ENCODE data around the gene PYY. TPM values are rescaled to one million over a fixed set of nuclear protein-coding genes. Genes with fewer than 3 reads are reported as not detected.
A peak's percentile ranks its signal among the peaks of the same experiment; 100 is the strongest.
"Not testable (repeated sequence)": the region's sequence is repeated elsewhere in the genome, so short reads cannot be mapped to it uniquely, and the experiment has no call there.

Gene PYY
- total and polyA plus RNA-seq, 5 donors = not detected

GRCh38 chr17:43928609-43929008 lies 25.1 kb downstream of the PYY start:
- intact Hi-C loops (cut with DNase I) = no loop called here
- Histone ChIP-seq H3K27me3 (ENCODE audit: control insufficient read depth, insufficient read depth) (no peaks in the 10 kb centered on the region), H3K4me1 (ENCODE audit: control insufficient read depth, insufficient read depth, low read length) (no peaks in the 10 kb centered on the region), H3K27ac (ENCODE audit: low read length) (no peak overlapping the region), H3K4me3 (ENCODE audit: low read length) (no peak overlapping the region), H3K9me3 (ENCODE audit: control insufficient read depth, low read length) (no peaks in the 10 kb centered on the region)
- DNase-seq (no peak), ATAC-seq (no peak)
- WGBS = 76% methylated on average over 1 of the region's 1 CpG

GRCh38 chr17:43927929-43928328 lies 25.8 kb downstream of the PYY start:
- intact Hi-C loops (cut with DNase I); DNase-seq; H3K9me3 ChIP-seq (ENCODE audit: control insufficient read depth, low read length); H3K27ac ChIP-seq (ENCODE audit: low read length); H3K4me1 ChIP-seq (ENCODE audit: control insufficient read depth, insufficient read depth, low read length); H3K27me3 ChIP-seq (ENCODE audit: control insufficient read depth, insufficient read depth); H3K4me3 ChIP-seq (ENCODE audit: low read length); ATAC-seq: not testable (repeated sequence)
- 28% methylated on average over 5 of the region's 5 CpGs for WGBS

GRCh38 chr17:43927060-43927864 lies 26.5 kb downstream of the PYY start:
- no peaks in the 10 kb centered on the region for H3K4me1 ChIP-seq (ENCODE audit: control insufficient read depth, insufficient read depth, low read length)
- 4% methylated on average over 42 of the region's 42 CpGs for WGBS
- DNase-seq (peak; percentile 30 to 67 (median 66)), ATAC-seq (peak; percentile 56 to 64)
- no peak overlapping the region for H3K27ac ChIP-seq (ENCODE audit: low read length)
- H3K9me3 ChIP-seq (ENCODE audit: control insufficient read depth, low read length) = no peaks in the 10 kb centered on the region
- no peaks in the 10 kb centered on the region for H3K27me3 ChIP-seq (ENCODE audit: control insufficient read depth, insufficient read depth)
- H3K4me3 ChIP-seq (ENCODE audit: low read length) = peak overlapping the region; percentile 40
- intact Hi-C loops (cut with DNase I) = no loop called here

- Histone ChIP-seq H3K27me3 (ENCODE audit: control insufficient read depth, insufficient read depth) (no peaks in the 10 kb centered on the region), H3K9me3 (ENCODE audit: control insufficient read depth, low read length) (no peaks in the 10 kb centered on the region), H3K4me1 (ENCODE audit: control insufficient read depth, insufficient read depth, low read length) (no peaks in the 10 kb centered on the region), H3K4me3 (ENCODE audit: low read length) (no peak overlapping the region), H3K27ac (ENCODE audit: low read length) (no peak overlapping the region)
- ATAC-seq = no peak
- intact Hi-C loops (cut with DNase I) = no loop called here
- DNase-seq = no peak
- 74% methylated on average over 2 of the region's 2 CpGs for WGBS
Measured at GRCh38 chr17:43924558-43924957, 29.2 kb downstream of the PYY start.

GRCh38 chr17:43920500-43921095 lies 33.1 kb downstream of the PYY start:
- H3K27me3 ChIP-seq (ENCODE audit: control insufficient read depth, insufficient read depth) = no peaks in the 10 kb centered on the region
- H3K4me1 ChIP-seq (ENCODE audit: control insufficient read depth, insufficient read depth, low read length) = no peaks in the 10 kb centered on the region
- no peak overlapping the region for H3K27ac ChIP-seq (ENCODE audit: low read length)
- intact Hi-C loops (cut with DNase I) = no loop called here
- ATAC-seq (no peak), DNase-seq (no peak)
- 66% methylated on average over 10 of the region's 10 CpGs for WGBS
- H3K9me3 ChIP-seq (ENCODE audit: control insufficient read depth, low read length) = no peaks in the 10 kb centered on the region
- no peak overlapping the region for H3K4me3 ChIP-seq (ENCODE audit: low read length)

GRCh38 chr17:43918026-43918389 lies 35.7 kb downstream of the PYY start:
- ATAC-seq (no peak), DNase-seq (no peak)
- intact Hi-C loops (cut with DNase I) = no loop called here
- Histone ChIP-seq H3K4me3 (ENCODE audit: low read length) (no peak overlapping the region), H3K27me3 (ENCODE audit: control insufficient read depth, insufficient read depth) (no peaks in the 10 kb centered on the region), H3K27ac (ENCODE audit: low read length) (no peak overlapping the region), H3K9me3 (ENCODE audit: control insufficient read depth, low read length) (no peaks in the 10 kb centered on the region), H3K4me1 (ENCODE audit: control insufficient read depth, insufficient read depth, low read length) (no peaks in the 10 kb centered on the region)
- 65% methylated on average over 13 of the region's 13 CpGs for WGBS

GRCh38 chr17:43917348-43918025 lies 36.3 kb downstream of the PYY start:
- peak; percentile 51 to 79 (median 67) for DNase-seq
- H3K9me3 ChIP-seq (ENCODE audit: control insufficient read depth, low read length) = no peaks in the 10 kb centered on the region
- ATAC-seq = peak; percentile 65 to 73
- peak overlapping the region; percentile 34 for H3K4me3 ChIP-seq (ENCODE audit: low read length)
- H3K27ac ChIP-seq (ENCODE audit: low read length) = no peak overlapping the region
- WGBS = 20% methylated on average over 43 of the region's 43 CpGs
- H3K27me3 ChIP-seq (ENCODE audit: control insufficient read depth, insufficient read depth) = no peaks in the 10 kb centered on the region
- intact Hi-C loops (cut with DNase I) = no loop called here
- H3K4me1 ChIP-seq (ENCODE audit: control insufficient read depth, insufficient read depth, low read length) = no peaks in the 10 kb centered on the region

GRCh38 chr17:43917016-43917347 lies 36.8 kb downstream of the PYY start:
- peak; percentile 7 to 8 for ATAC-seq
- Histone ChIP-seq H3K4me3 (ENCODE audit: low read length) (peak overlapping the region; percentile 34), H3K27me3 (ENCODE audit: control insufficient read depth, insufficient read depth) (no peaks in the 10 kb centered on the region), H3K27ac (ENCODE audit: low read length) (no peak overlapping the region), H3K4me1 (ENCODE audit: control insufficient read depth, insufficient read depth, low read length) (no peaks in the 10 kb centered on the region), H3K9me3 (ENCODE audit: control insufficient read depth, low read length) (no peaks in the 10 kb centered on the region)
- intact Hi-C loops (cut with DNase I) = no loop called here
- 73% methylated on average over 8 of the region's 8 CpGs for WGBS
- DNase-seq = no peak

GRCh38 chr17:43916385-43916784 lies 37.4 kb downstream of the PYY start:
- H3K9me3 ChIP-seq (ENCODE audit: control insufficient read depth, low read length) = no peaks in the 10 kb centered on the region
- intact Hi-C loops (cut with DNase I) = no loop called here
- no peak overlapping the region for H3K4me3 ChIP-seq (ENCODE audit: low read length)
- no peaks in the 10 kb centered on the region for H3K4me1 ChIP-seq (ENCODE audit: control insufficient read depth, insufficient read depth, low read length)
- H3K27me3 ChIP-seq (ENCODE audit: control insufficient read depth, insufficient read depth) = no peaks in the 10 kb centered on the region
- no peak overlapping the region for H3K27ac ChIP-seq (ENCODE audit: low read length)
- WGBS = 82% methylated on average over 4 of the region's 4 CpGs
- DNase-seq = no peak
- ATAC-seq = no peak

GRCh38 chr17:43915559-43915958 lies 38.2 kb downstream of the PYY start:
- no peak for ATAC-seq
- no peaks in the 10 kb centered on the region for H3K4me1 ChIP-seq (ENCODE audit: control insufficient read depth, insufficient read depth, low read length)
- no peak overlapping the region for H3K4me3 ChIP-seq (ENCODE audit: low read length)
- 76% methylated on average over 3 of the region's 3 CpGs for WGBS
- no peak for DNase-seq
- no peaks in the 10 kb centered on the region for H3K9me3 ChIP-seq (ENCODE audit: control insufficient read depth, low read length)
- intact Hi-C loops (cut with DNase I) = no loop called here
- H3K27ac ChIP-seq (ENCODE audit: low read length) = no peak overlapping the region
- H3K27me3 ChIP-seq (ENCODE audit: control insufficient read depth, insufficient read depth) = no peaks in the 10 kb centered on the region

GRCh38 chr17:43914451-43914850 lies 39.3 kb downstream of the PYY start:
- no peak for ATAC-seq
- intact Hi-C loops (cut with DNase I) = no loop called here
- H3K4me3 ChIP-seq (ENCODE audit: low read length) = no peak overlapping the region
- DNase-seq = no peak
- no peaks in the 10 kb centered on the region for H3K4me1 ChIP-seq (ENCODE audit: control insufficient read depth, insufficient read depth, low read length)
- no peak overlapping the region for H3K27ac ChIP-seq (ENCODE audit: low read length)
- no peaks in the 10 kb centered on the region for H3K27me3 ChIP-seq (ENCODE audit: control insufficient read depth, insufficient read depth)
- H3K9me3 ChIP-seq (ENCODE audit: control insufficient read depth, low read length) = no peaks in the 10 kb centered on the region
- 45% methylated on average over 2 of the region's 2 CpGs for WGBS

Data from right cardiac atrium (tissue), 5 donors.